Nephron (organoid): ENCODE data around the gene XPC.

Source experiments
- H3K27ac Mint-ChIP-seq, 3 experiments: 2 replicates each; pipeline ENCODE4 v1.8.0; 2020; ENCODE audit warnings: mixed read lengths in 3 of 3, mild to moderate bottlenecking in 2 of 3, moderate library complexity in 1 of 3
- H3K27me3 Mint-ChIP-seq: 2 replicates; pipeline ENCODE4 v1.8.0; 2021; ENCODE audit warnings: low read depth, mild to moderate bottlenecking, moderate library complexity, mixed read lengths
- H3K36me3 Mint-ChIP-seq: 2 replicates; pipeline ENCODE4 v1.8.0; 2020; ENCODE audit warnings: low read depth, mixed read lengths
- H3K4me1 Mint-ChIP-seq: 2 replicates; pipeline ENCODE4 v1.8.0; 2020; ENCODE audit warnings: mixed read lengths
- H3K4me3 Mint-ChIP-seq, 3 experiments: 2 replicates each; pipeline ENCODE4 v1.8.0; 2020; ENCODE audit warnings: mild to moderate bottlenecking in 3 of 3, mixed read lengths in 3 of 3, moderate library complexity in 2 of 3
- H3K9me3 Mint-ChIP-seq: 2 replicates; pipeline ENCODE4 v1.8.0; 2020; ENCODE audit warnings: mixed read lengths
- CTCF ChIP-seq, 3 experiments: fragments of 200-600 bp; sonication (generic); IDR thresholded peaks; one replicate each; pipeline ENCODE4 v1.5.0; 2021; ENCODE audit warnings: antibody characterized with exemption in 3 of 3; ENCODE audit not compliant: unreplicated experiment in 3 of 3

The XPC gene

GRCh38 chr3:14127516-14128161 lies 50.8 kb downstream of the XPC start:
- peaks cover 37% of the 10 kb centered on the region for H3K4me1 Mint-ChIP-seq
- no peak for TF ChIP-seq CTCF (IDR thresholded peaks at IDR 0.05; ENCODE audit: unreplicated experiment in 3 of 3)
- no peaks in the 10 kb centered on the region for H3K9me3 Mint-ChIP-seq
- peaks cover 4% of the 10 kb centered on the region for H3K27me3 Mint-ChIP-seq
- H3K36me3 Mint-ChIP-seq, result peaks cover 42% of the 10 kb centered on the region
- H3K27ac Mint-ChIP-seq, result no peak overlapping the region
- peak overlapping the region; percentile 56 to 100 (median 65) for H3K4me3 Mint-ChIP-seq

GRCh38 chr3:14126887-14127505 lies 51.4 kb downstream of the XPC start:
- peaks cover 44% of the 10 kb centered on the region for H3K4me1 Mint-ChIP-seq
- no peaks in the 10 kb centered on the region for H3K9me3 Mint-ChIP-seq
- H3K4me3 Mint-ChIP-seq, result peak overlapping the region; percentile 56 to 100 (median 100)
- TF ChIP-seq CTCF (IDR thresholded peaks at IDR 0.05; ENCODE audit: unreplicated experiment in 3 of 3), result no peak
- H3K36me3 Mint-ChIP-seq, result peaks cover 37% of the 10 kb centered on the region
- no peak overlapping the region for H3K27ac Mint-ChIP-seq
- peaks cover 4% of the 10 kb centered on the region for H3K27me3 Mint-ChIP-seq

- peak overlapping the region; percentile 92 to 98 (median 95) for H3K27ac Mint-ChIP-seq
- peak overlapping the region; percentile 99 to 100 (median 100) for H3K4me3 Mint-ChIP-seq
- peaks cover 36% of the 10 kb centered on the region for H3K36me3 Mint-ChIP-seq
- H3K9me3 Mint-ChIP-seq, result no peaks in the 10 kb centered on the region
- peaks cover 51% of the 10 kb centered on the region for H3K4me1 Mint-ChIP-seq
- peaks cover 4% of the 10 kb centered on the region for H3K27me3 Mint-ChIP-seq
- no peak for TF ChIP-seq CTCF (IDR thresholded peaks at IDR 0.05; ENCODE audit: unreplicated experiment in 3 of 3)
These were observed 52.1 kb downstream of the XPC start for GRCh38 chr3:14126017-14126886.

GRCh38 chr3:14125193-14126016 lies 53.0 kb downstream of the XPC start:
- Mint-ChIP-seq H3K27me3 (peaks cover 4% of the 10 kb centered on the region), H3K27ac (peak overlapping the region; percentile 92 to 98 (median 95)), H3K9me3 (no peaks in the 10 kb centered on the region), H3K36me3 (peaks cover 37% of the 10 kb centered on the region), H3K4me3 (peak overlapping the region; percentile 99 to 100 (median 100)), H3K4me1 (peaks cover 55% of the 10 kb centered on the region)
- TF ChIP-seq CTCF (IDR thresholded peaks at IDR 0.05; ENCODE audit: unreplicated experiment in 3 of 3), result no peak

GRCh38 chr3:14124615-14125192 lies 53.7 kb downstream of the XPC start, which contains the start of the genes CHCHD4 and TMEM43:
CHCHD4 (minus strand) TSS chr3:14124870; CDS start chr3:14124676, 194 bp downstream.
TMEM43 (plus strand) TSS chr3:14125052; CDS start chr3:14125194, 142 bp downstream.
- no peaks in the 10 kb centered on the region for H3K9me3 Mint-ChIP-seq
- peaks cover 38% of the 10 kb centered on the region for H3K36me3 Mint-ChIP-seq
- H3K4me3 Mint-ChIP-seq, result peak within 1 kb of the TSS; percentile 99 to 100 (median 100)
- no peak for TF ChIP-seq CTCF (IDR thresholded peaks at IDR 0.05; ENCODE audit: unreplicated experiment in 3 of 3)
- H3K27ac Mint-ChIP-seq, result peak within 1 kb of the TSS; percentile 92 to 98 (median 95)
- H3K27me3 Mint-ChIP-seq, result peaks cover 4% of the 10 kb centered on the region
- H3K4me1 Mint-ChIP-seq, result peaks cover 55% of the 10 kb centered on the region
